H1 (cell line): ENCODE results near the gene ASF1B. TPM values are rescaled to one million over a fixed set of nuclear protein-coding genes. Genes with fewer than 3 reads are reported as not detected.

Experiments used
- CTCF ChIA-PET: fragments of 300-600 bp; sonication (Branson Sonifier 250); formaldehyde crosslinking; loops from one replicate; lab custom pipeline; 2021; ENCODE audit not compliant: partially characterized antibody; lab: Charles Lee
- POLR2A ChIA-PET: fragments of 300-600 bp; sonication (Branson Sonifier 250); formaldehyde crosslinking; loops from one replicate; lab custom pipeline; 2021; ENCODE audit warnings: inconsistent platforms; ENCODE audit not compliant: partially characterized antibody; lab: Charles Lee
- DNase-seq, 2 experiments: peaks; one replicate each; pipeline versions ENCODE4 v3.0.0 to v3.0.0-alpha.2; 2010 to 2022; ENCODE audit warnings: low spot score in 2 of 2, low read depth in 1 of 2, mixed read lengths in 1 of 2
- FAIRE-seq: peaks from 2 replicates; lab custom pipeline; 2011; peaks lifted over from hg19 to GRCh38; lab: Jason Lieb, UNC
- H2AFZ ChIP-seq: 2 replicates; pipeline ENCODE4 v1.8.1; 2012; ENCODE audit warnings: low read length, inconsistent platforms
- H2AK5ac ChIP-seq: 2 replicates; pipeline ENCODE4 v1.6.1; 2013; ENCODE audit warnings: low read depth, low read length
- H2BK120ac ChIP-seq: replicated peaks from 2 replicates; pipeline ENCODE3; 2013; ENCODE audit warnings: low read depth, low read length, inconsistent platforms
- H2BK12ac ChIP-seq: 2 replicates; pipeline ENCODE4 v1.6.1; 2013; ENCODE audit warnings: low read depth, low read length
- H2BK15ac ChIP-seq: 2 replicates; pipeline ENCODE4 v1.6.1; 2013; ENCODE audit warnings: low read length
- H2BK20ac ChIP-seq: 2 replicates; pipeline ENCODE4 v1.6.1; 2013; ENCODE audit warnings: low read length
- H2BK5ac ChIP-seq: 2 replicates; pipeline ENCODE4 v1.6.1; 2013; ENCODE audit warnings: low read depth, low read length
- H3K14ac ChIP-seq: 2 replicates; pipeline ENCODE4 v1.6.1; 2013; ENCODE audit warnings: inconsistent platforms; ENCODE audit not compliant: insufficient read length
- H3K18ac ChIP-seq: 2 replicates; pipeline ENCODE4 v1.6.1; 2013; ENCODE audit warnings: low read length; ENCODE audit errors: extremely low read depth
- H3K23ac ChIP-seq: 2 replicates; pipeline ENCODE4 v1.6.1; 2013; ENCODE audit warnings: inconsistent platforms; ENCODE audit not compliant: insufficient read length
- H3K23me2 ChIP-seq: 2 replicates; pipeline ENCODE4 v1.6.1; 2013; ENCODE audit warnings: low read depth, low read length
- H3K27ac ChIP-seq: 2 replicates; pipeline ENCODE4 v1.6.1; 2011; ENCODE audit warnings: low read depth, low read length, inconsistent platforms
- H3K27me3 ChIP-seq, 4 experiments: replicated peaks in 1 of 4; 1 replicate in 1 of 4; 2 replicates in 3 of 4; pipeline versions ENCODE4 v1.6.1 to v1.8.1; 2011 to 2013; ENCODE audit warnings: low read length in 3 of 4, mild to moderate bottlenecking in 3 of 4, inconsistent platforms in 2 of 4, mixed read lengths in 2 of 4, moderate library complexity in 1 of 4; ENCODE audit not compliant: control insufficient read depth in 3 of 4, insufficient read depth in 3 of 4; ENCODE audit errors: extremely low read depth in 1 of 4
- H3K36me3 ChIP-seq, 4 experiments: 2 replicates each; pipeline versions ENCODE4 v1.6.1 to v1.8.1; 2011 to 2013; ENCODE audit warnings: mild to moderate bottlenecking in 4 of 4, low read length in 3 of 4, moderate library complexity in 2 of 4, control low read depth in 1 of 4, inconsistent platforms in 1 of 4; ENCODE audit not compliant: insufficient read depth in 4 of 4, control insufficient read depth in 2 of 4
- H3K4ac ChIP-seq: replicated peaks from 2 replicates; pipeline ENCODE3; 2013; ENCODE audit warnings: low read length, low read depth, mixed read lengths, inconsistent platforms; ENCODE audit not compliant: insufficient read length
- H3K4me1 ChIP-seq, 4 experiments: replicated peaks in 1 of 4; 1 replicate in 1 of 4; 2 replicates in 3 of 4; pipeline versions ENCODE4 v1.6.1 to v1.8.1; 2011 to 2013; ENCODE audit warnings: low read length in 3 of 4, inconsistent platforms in 2 of 4, mixed read lengths in 1 of 4; ENCODE audit not compliant: insufficient read depth in 4 of 4, control insufficient read depth in 3 of 4
- H3K4me2 ChIP-seq, 2 experiments: 2 replicates each; pipeline versions ENCODE4 v1.6.1 to v1.8.1; 2011 to 2013; ENCODE audit warnings: low read depth in 2 of 2, low read length in 2 of 2, control low read depth in 1 of 2, inconsistent platforms in 1 of 2, mild to moderate bottlenecking in 1 of 2; ENCODE audit not compliant: insufficient read depth in 1 of 2
- H3K4me3 ChIP-seq, 4 experiments: fragments of 200-600, 300-600 bp in 1 of 4; sonication (generic), shearing (Covaris generic), sonication (Bioruptor Twin) in 1 of 4; 2 replicates each; pipeline versions ENCODE4 v1.5.1 to v1.8.1; 2011 to 2016; ENCODE audit warnings: low read length in 4 of 4, low read depth in 3 of 4, control low read depth in 2 of 4, inconsistent platforms in 2 of 4, mild to moderate bottlenecking in 2 of 4, mixed read lengths in 1 of 4, moderate library complexity in 1 of 4; ENCODE audit not compliant: insufficient read depth in 2 of 4; ENCODE audit errors: extremely low read depth in 1 of 4
- H3K56ac ChIP-seq: replicated peaks from 2 replicates; pipeline ENCODE3; 2013; ENCODE audit warnings: low read depth, mild to moderate bottlenecking, mixed read lengths, low read length, inconsistent platforms; ENCODE audit not compliant: insufficient read length
- H3K79me1 ChIP-seq: 2 replicates; pipeline ENCODE4 v1.6.1; 2013; ENCODE audit warnings: low read depth, low read length, control low read depth
- H3K79me2 ChIP-seq, 2 experiments: 2 replicates each; pipeline versions ENCODE4 v1.6.1 to v1.8.1; 2012 to 2013; ENCODE audit warnings: low read length in 2 of 2, mild to moderate bottlenecking in 2 of 2, inconsistent platforms in 1 of 2; ENCODE audit not compliant: insufficient read depth in 2 of 2, control insufficient read depth in 1 of 2
- H3K9ac ChIP-seq, 4 experiments: replicated peaks in 1 of 4; 1 replicate in 1 of 4; 2 replicates in 3 of 4; pipeline versions ENCODE4 v1.6.1 to v1.8.1; 2011 to 2013; ENCODE audit warnings: low read depth in 3 of 4, low read length in 3 of 4, control low read depth in 2 of 4, mild to moderate bottlenecking in 2 of 4, moderate library complexity in 2 of 4, inconsistent platforms in 1 of 4; ENCODE audit errors: extremely low read depth in 1 of 4
- H3K9me3 ChIP-seq, 2 experiments: 2 replicates each; pipeline versions ENCODE4 v1.6.1 to v1.8.1; 2012 to 2013; ENCODE audit warnings: mild to moderate bottlenecking in 2 of 2, moderate library complexity in 2 of 2, control low read depth in 1 of 2, inconsistent platforms in 1 of 2, low read depth in 1 of 2, low read length in 1 of 2, mixed read lengths in 1 of 2; ENCODE audit not compliant: insufficient read depth in 2 of 2
- H4K20me1 ChIP-seq, 2 experiments: replicated peaks in 1 of 2; 2 replicates each; pipeline versions ENCODE3 to v1.8.1; 2011 to 2013; ENCODE audit warnings: inconsistent platforms in 2 of 2, low read length in 2 of 2, mild to moderate bottlenecking in 1 of 2; ENCODE audit not compliant: insufficient read depth in 2 of 2, control insufficient read depth in 1 of 2
- H4K5ac ChIP-seq: 2 replicates; pipeline ENCODE4 v1.6.1; 2013; ENCODE audit warnings: low read length, low read depth, mixed read lengths, inconsistent platforms; ENCODE audit not compliant: insufficient read length
- H4K8ac ChIP-seq: 2 replicates; pipeline ENCODE4 v1.8.0; 2013; ENCODE audit warnings: mild to moderate bottlenecking, moderate library complexity, low read length, inconsistent platforms; ENCODE audit not compliant: insufficient read depth; ENCODE audit errors: extremely low read depth
- H4K91ac ChIP-seq: replicated peaks from 2 replicates; pipeline ENCODE3; 2013; ENCODE audit warnings: low read length, mixed read lengths, inconsistent platforms; ENCODE audit not compliant: insufficient read length
- CHD2 ChIP-seq: IDR thresholded peaks from 2 replicates; pipeline ENCODE4 v1.6.1; 2012; ENCODE audit warnings: low read length, improper control_type of control experiment
- FOSL1 ChIP-seq: IDR thresholded peaks from 2 replicates; pipeline ENCODE4 v1.6.1; 2011; ENCODE audit warnings: mild to moderate bottlenecking, low read depth, low read length, moderate library complexity; ENCODE audit not compliant: insufficient read depth
- GTF2F1 ChIP-seq: IDR thresholded peaks from 2 replicates; pipeline ENCODE4 v1.6.1; 2012; ENCODE audit warnings: low read depth, low read length, improper control_type of control experiment, borderline replicate concordance
- JUND ChIP-seq: IDR thresholded peaks from 2 replicates; pipeline ENCODE4 v1.6.1; 2011; ENCODE audit warnings: mild to moderate bottlenecking, improper control_type of control experiment, low read length
- PHF8 ChIP-seq: fragments of 200-600 bp; sonication (generic); conservative IDR thresholded peaks from 2 replicates; pipeline ENCODE4 v1.7.1; 2012; ENCODE audit warnings: low read depth, mild to moderate bottlenecking, inconsistent platforms, low read length, moderate library complexity
- RFX5 ChIP-seq: IDR thresholded peaks from 2 replicates; pipeline ENCODE4 v1.6.1; 2011; ENCODE audit warnings: low read depth, low read length, improper control_type of control experiment, borderline replicate concordance
- SAP30 ChIP-seq: fragments of 300-600 bp; sonication (generic); IDR thresholded peaks from 2 replicates; pipeline ENCODE4 v1.7.1; 2012; ENCODE audit warnings: low read length, moderate library complexity, mild to moderate bottlenecking, inconsistent platforms; ENCODE audit not compliant: insufficient read depth, insufficient replicate concordance
- SIN3A ChIP-seq, 2 experiments: IDR thresholded peaks in 1 of 2; conservative IDR thresholded peaks in 1 of 2; 2 replicates each; pipeline ENCODE4 v1.6.1; 2011 to 2012; ENCODE audit warnings: low read length in 2 of 2, improper control_type of control experiment in 1 of 2, low read depth in 1 of 2, mild to moderate bottlenecking in 1 of 2
- SP1 ChIP-seq: IDR thresholded peaks from 2 replicates; pipeline ENCODE4 v1.6.1; 2011; ENCODE audit warnings: low read depth, low read length
- TCF12 ChIP-seq: IDR thresholded peaks from 2 replicates; pipeline ENCODE4 v1.6.1; 2011; ENCODE audit warnings: low read depth, mild to moderate bottlenecking, low read length
- USF2 ChIP-seq: IDR thresholded peaks from 2 replicates; pipeline ENCODE4 v1.6.1; 2011; ENCODE audit warnings: low read length, improper control_type of control experiment
- WGBS, 2 experiments: shearing (Covaris generic) in 1 of 2; methylation state at CpG; one replicate each; pipeline versions ENCODE4 v1.1.6 to v1.1.7; 2013 to 2015; ENCODE audit warnings: low lambda C conversion rate in 2 of 2, mixed read lengths in 2 of 2, inconsistent platforms in 1 of 2, low coverage in 1 of 2, missing lambda C conversion rate in 1 of 2; ENCODE audit not compliant: insufficient replicate concordance in 2 of 2, insufficient coverage in 1 of 2, insufficient read length in 1 of 2; ENCODE audit errors: extremely low coverage in 1 of 2, missing lambda C conversion rate in 1 of 2; 5-methylcytosine and 5-hydroxymethylcytosine counted together
- polyA plus RNA-seq, 7 experiments: library from polyadenylated mRNA; depleted of rRNA in 3 of 7; stranded (reverse) in 5 of 7; unstranded in 2 of 7; fragments of >200 nt in 5 of 7; fragments of 200-250 nt in 2 of 7; gene quantifications; 1 replicate in 5 of 7; 2 replicates in 1 of 7; 4 replicates in 1 of 7; pipeline versions ENCODE4 v1.2.1 to v1.2.3, GENCODE V29; 2011 to 2013; ENCODE audit warnings: missing spikeins in 2 of 7, mixed read lengths in 2 of 7
- total RNA-seq: library from RNA; stranded (reverse); fragmentation: NEBNext Ultra II Directional; extraction: Animal tissue kit (Norgen Biotek cat#: 25700); gene quantifications from 2 replicates; pipeline ENCODE4 v1.2.1, GENCODE V29; 2021

Gene ASF1B
- total and polyA plus RNA-seq, 2 of the 8 experiments (the other 6 are each of a cell fraction or from before 2014, with no cell fraction given), result 32.6 to 59.2 TPM

- Histone ChIP-seq H2BK15ac (no peak overlapping the region), H2AFZ (no peak overlapping the region), H2BK120ac (no peak overlapping the region), H4K5ac (no peak overlapping the region), H2BK5ac (no peak overlapping the region), H3K4me3 (no peak overlapping the region), H3K79me2 (no peaks in the 10 kb centered on the region), H2AK5ac (no peak overlapping the region), H3K79me1 (peaks cover 2% of the 10 kb centered on the region), H3K18ac (no peak overlapping the region), H2BK20ac (no peak overlapping the region), H4K20me1 (peaks cover 7 to 20% of the 10 kb centered on the region in 2 experiments), H3K23ac (no peak overlapping the region), H3K36me3 (peaks cover 19 to 60% (median 47%) of the 10 kb centered on the region in 4 experiments), H3K56ac (no peak overlapping the region), H3K27ac (no peak overlapping the region), H2BK12ac (no peak overlapping the region), H3K9me3 (no peaks in the 10 kb centered on the region), H4K8ac (no peak overlapping the region), H3K4me2 (no peak overlapping the region), H3K4me1 (peaks cover 0 to 5% (median 3%) of the 10 kb centered on the region in 4 experiments; a peak in 4 of 7 replicates), H3K27me3 (no peaks in the 10 kb centered on the region), H3K4ac (no peak overlapping the region), H3K23me2 (no peaks in the 10 kb centered on the region), H3K9ac (no peak overlapping the region), H4K91ac (no peak overlapping the region), H3K14ac (no peak overlapping the region)
- DNase-seq (no peak), FAIRE-seq (no peak)
- ChIA-PET CTCF (interaction anchor here (0.9 to 1.8 kb wide), 3 partner anchors 11 to 47 kb away, joined by 3 to 5 read pairs (median 5); no protein-coding TSS in a partner anchor), POLR2A (interaction anchor here (1.2 to 1.5 kb wide), 2 partner anchors 16 to 28 kb away, joined by 3 to 4 read pairs; no protein-coding TSS in a partner anchor)
- 95% methylated on average over 15 of the region's 19 CpGs; no CpG with 5 or more reads in 1 of the 2 experiments for WGBS, 2 experiments
- TF ChIP-seq JUND (no peak), FOSL1 (no peak), SAP30 (no peak), TCF12 (no peak), SIN3A (conservative IDR thresholded peaks at IDR 0.05 in 1 of 2, IDR thresholded peaks at IDR 0.05 in 1 of 2; ENCODE audit: low read depth in 1 of 2, low read length in 2 of 2) (no peak), USF2 (no peak), RFX5 (no peak), PHF8 (no peak), SP1 (no peak), GTF2F1 (no peak), CHD2 (no peak)
These were observed 24.9 kb upstream of the ASF1B start for GRCh38 chr19:14161305-14161704.
